ENCODE measurements around the gene COPB1.
A peak's percentile ranks its signal among the peaks of the same experiment; 100 is the strongest.
"Not testable (repeated sequence)": the region's sequence is repeated elsewhere in the genome, so short reads cannot be mapped to it uniquely, and the experiment has no call there.

COPB1 gene

GRCh38 chr11:14499560-14500180, at the start of gene COPB1:
Gene COPB1 (minus strand): TSS chr11:14499811. CDS start chr11:14498928, 883 bp downstream.
- DNase-seq (ENCODE audit: low read depth in 2 of 2): peak; percentile 79 to 81

- DNase-seq (ENCODE audit: low read depth in 2 of 2): no peak
Observed at GRCh38 chr11:14547440-14547839, 47.8 kb upstream of the COPB1 start.

GRCh38 chr11:14546672-14547071, 47.1 kb upstream of the COPB1 start:
- no peak for DNase-seq (ENCODE audit: low read depth in 2 of 2)

- no peak for DNase-seq (ENCODE audit: low read depth in 2 of 2)
Observed at GRCh38 chr11:14544611-14545010, 45.0 kb upstream of the COPB1 start.

GRCh38 chr11:14543260-14543659, 43.6 kb upstream of the COPB1 start:
- no peak for DNase-seq (ENCODE audit: low read depth in 2 of 2)

GRCh38 chr11:14542324-14542723, 42.7 kb upstream of the COPB1 start:
- no peak for DNase-seq (ENCODE audit: low read depth in 2 of 2)

- DNase-seq (ENCODE audit: low read depth in 2 of 2): no peak
Observed at GRCh38 chr11:14541192-14541947, 41.8 kb upstream of the COPB1 start.

- DNase-seq (ENCODE audit: low read depth in 2 of 2): no peak
Observed at GRCh38 chr11:14539982-14540421, 40.4 kb upstream of the COPB1 start.

- no peak for DNase-seq (ENCODE audit: low read depth in 2 of 2)
Observed at GRCh38 chr11:14538926-14539554, 39.4 kb upstream of the COPB1 start.

GRCh38 chr11:14538271-14538925, 38.8 kb upstream of the COPB1 start:
- no peak for DNase-seq (ENCODE audit: low read depth in 2 of 2)

- DNase-seq (ENCODE audit: low read depth in 2 of 2): peak; percentile 18 to 27
Observed at GRCh38 chr11:14537134-14537599, 37.6 kb upstream of the COPB1 start.

- not testable (repeated sequence) for DNase-seq (ENCODE audit: low read depth in 2 of 2)
Observed at GRCh38 chr11:14535166-14535565, 35.6 kb upstream of the COPB1 start.

- DNase-seq (ENCODE audit: low read depth in 2 of 2): no peak
Observed at GRCh38 chr11:14529951-14530350, 30.3 kb upstream of the COPB1 start.

GRCh38 chr11:14529321-14529720, 29.7 kb upstream of the COPB1 start:
- no peak for DNase-seq (ENCODE audit: low read depth in 2 of 2)

GRCh38 chr11:14522801-14523200, 23.2 kb upstream of the COPB1 start:
- no peak for DNase-seq (ENCODE audit: low read depth in 2 of 2)

GRCh38 chr11:14522245-14522644, 22.6 kb upstream of the COPB1 start:
- DNase-seq (ENCODE audit: low read depth in 2 of 2): no peak

GRCh38 chr11:14520747-14521151, 21.1 kb upstream of the COPB1 start:
- DNase-seq (ENCODE audit: low read depth in 2 of 2): no peak

GRCh38 chr11:14519917-14520746, 20.5 kb upstream of the COPB1 start, which contains the start of gene PSMA1:
Gene PSMA1 (minus strand): TSS chr11:14520386. CDS start chr11:14520299, 87 bp downstream.
- DNase-seq (ENCODE audit: low read depth in 2 of 2): peak; percentile 82 to 85

GRCh38 chr11:14519597-14519916, 19.9 kb upstream of the COPB1 start:
- no peak for DNase-seq (ENCODE audit: low read depth in 2 of 2)

GRCh38 chr11:14518820-14519219, 19.2 kb upstream of the COPB1 start:
- DNase-seq (ENCODE audit: low read depth in 2 of 2): no peak

- DNase-seq (ENCODE audit: low read depth in 2 of 2): no peak
Observed at GRCh38 chr11:14513800-14514199, 14.2 kb upstream of the COPB1 start.
